GM23248 (cell line): ENCODE measurements around the gene FBXO46.

Experiments
- EZH2 ChIP-seq: fragments of 200-600 bp; sonication (generic); IDR thresholded peaks from 2 replicates; pipeline ENCODE4 v1.6.1; 2018; ENCODE audit warnings: antibody characterized with exemption, mild to moderate bottlenecking; ENCODE audit not compliant: insufficient read depth, poor library complexity, severe bottlenecking
- EZH2phosphoT487 ChIP-seq: fragments of 200-600 bp; sonication (generic); IDR thresholded peaks from 2 replicates; pipeline ENCODE4 v1.6.1; 2018; ENCODE audit warnings: antibody characterized with exemption, moderate library complexity, mild to moderate bottlenecking, low read depth; ENCODE audit not compliant: insufficient read depth

GRCh38 chr19:45780146-45780447 is 49.4 kb upstream of the FBXO46 start:
- TF ChIP-seq EZH2 (no peak), EZH2phosphoT487 (no peak)
